B cell (primary cell): ENCODE measurements around the gene TENM3. TPM values are rescaled to one million over a fixed set of nuclear protein-coding genes. Genes with fewer than 3 reads are reported as not detected.

Experiments used
- ATAC-seq: fragments of 200-7000 bp; cut with Tn5 transposase; one replicate; pipeline ENCODE4 v1.10.0; 2021; ENCODE audit warnings: low read depth, mild to moderate bottlenecking, moderate number of reproducible peaks, moderate library complexity
- CTCF ChIA-PET: fragments of 350-600 bp; sonication (Branson Sonifier 250); formaldehyde crosslinking; loops from one replicate; lab custom pipeline; 2021; ENCODE audit warnings: antibody characterized with exemption, inconsistent platforms; lab: Charles Lee
- POLR2A ChIA-PET: fragments of 350-600 bp; sonication (Branson Sonifier 250); formaldehyde crosslinking; loops from one replicate; lab custom pipeline; 2021; ENCODE audit warnings: antibody characterized with exemption; lab: Charles Lee
- DNase-seq: peaks from one replicate; pipeline ENCODE4 v3.0.0; 2013
- H2AFZ ChIP-seq: 2 replicates; pipeline ENCODE4 v1.6.1; 2012; ENCODE audit warnings: mild to moderate bottlenecking, low read depth, low read length; ENCODE audit not compliant: insufficient read depth, poor library complexity, severe bottlenecking
- H3K27ac ChIP-seq, 2 donors: 1 replicate in 1 of 2; 2 replicates in 1 of 2; pipeline ENCODE4 v1.5.1; 2012 to 2013; ENCODE audit warnings: low read length in 2 of 2, mild to moderate bottlenecking in 2 of 2, moderate library complexity in 1 of 2
- H3K27me3 ChIP-seq, 4 experiments: fragments of 200-600 bp in 1 of 4; sonication (generic) in 1 of 4; replicated peaks in 1 of 4; 1 replicate in 2 of 4; 2 replicates in 2 of 4; pipeline versions ENCODE4 v1.6.1 to v1.7.0; 2013 to 2016; ENCODE audit warnings: low read length in 3 of 4, mild to moderate bottlenecking in 2 of 4, mixed read lengths in 1 of 4, moderate library complexity in 1 of 4; ENCODE audit not compliant: insufficient read depth in 4 of 4, control insufficient read depth in 3 of 4; ENCODE audit errors: control extremely low read depth in 1 of 4
- H3K36me3 ChIP-seq, 2 experiments: replicated peaks in 1 of 2; 1 replicate in 1 of 2; 2 replicates in 1 of 2; pipeline versions ENCODE4 v1.6.1 to v1.7.1; 2013; ENCODE audit warnings: low read length in 1 of 2; ENCODE audit not compliant: insufficient read depth in 2 of 2, control insufficient read depth in 1 of 2; ENCODE audit errors: control extremely low read depth in 1 of 2, extremely low read depth in 1 of 2
- H3K4me1 ChIP-seq, 2 donors: fragments of 200-600 bp in 1 of 2; sonication (generic) in 1 of 2; 1 replicate in 1 of 2; 2 replicates in 1 of 2; pipeline versions ENCODE4 v1.5.1 to v1.6.1; 2013 to 2017; ENCODE audit warnings: low read length in 2 of 2; ENCODE audit not compliant: control insufficient read depth in 2 of 2, insufficient read depth in 2 of 2
- H3K4me2 ChIP-seq: replicated peaks from 2 replicates; pipeline ENCODE3; 2012; ENCODE audit warnings: mild to moderate bottlenecking, low read depth, low read length; ENCODE audit not compliant: poor library complexity, severe bottlenecking
- H3K4me3 ChIP-seq, 5 experiments: fragments of 200-600 bp in 1 of 5; sonication (generic) in 1 of 5; 1 replicate in 3 of 5; 2 replicates in 2 of 5; pipeline versions ENCODE4 v1.5.1 to v1.7.0; 2011 to 2016; ENCODE audit warnings: low read length in 4 of 5, mild to moderate bottlenecking in 4 of 5, low read depth in 2 of 5, control low read depth in 1 of 5, moderate library complexity in 1 of 5; ENCODE audit not compliant: insufficient read depth in 1 of 5; ENCODE audit errors: control extremely low read depth in 1 of 5, extremely low read depth in 1 of 5
- H3K79me2 ChIP-seq: fragments of 200-600 bp; sonication (generic); one replicate; pipeline ENCODE4 v1.6.0; 2016; ENCODE audit warnings: low read length; ENCODE audit not compliant: control insufficient read depth, insufficient read depth
- H3K9ac ChIP-seq: fragments of 200-600 bp; sonication (generic); 2 replicates; pipeline ENCODE4 v1.6.1; 2017; ENCODE audit warnings: mild to moderate bottlenecking, low read length, moderate library complexity
- H3K9me3 ChIP-seq, 3 donors: one replicate each; pipeline versions ENCODE4 v1.6.1 to v1.7.1; 2013; ENCODE audit warnings: low read length in 2 of 3; ENCODE audit not compliant: control insufficient read depth in 2 of 3, insufficient read depth in 1 of 3; ENCODE audit errors: control extremely low read depth in 1 of 3
- H4K20me1 ChIP-seq: 2 replicates; pipeline ENCODE4 v1.6.0; 2012; ENCODE audit warnings: mild to moderate bottlenecking, low read length; ENCODE audit not compliant: insufficient read depth, control insufficient read depth, poor library complexity, severe bottlenecking
- H3K27ac Mint-ChIP-seq: one replicate; pipeline ENCODE4 v1.8.0; 2021; ENCODE audit warnings: mixed read lengths
- H3K27me3 Mint-ChIP-seq: one replicate; pipeline ENCODE4 v1.8.0; 2021; ENCODE audit warnings: mixed read lengths
- H3K4me1 Mint-ChIP-seq: one replicate; pipeline ENCODE4 v1.8.0; 2021; ENCODE audit warnings: mixed read lengths
- H3K4me3 Mint-ChIP-seq: one replicate; pipeline ENCODE4 v1.8.0; 2021; ENCODE audit warnings: mixed read lengths
- H3K9me3 Mint-ChIP-seq: one replicate; pipeline ENCODE4 v1.8.0; 2022; ENCODE audit warnings: mixed read lengths; ENCODE audit not compliant: insufficient read depth
- CTCF ChIP-seq: fragments of 200-600 bp; IDR thresholded peaks from one replicate; pipeline ENCODE4 v1.8.0; 2022; ENCODE audit warnings: antibody characterized with exemption, mild to moderate bottlenecking
- EZH2 ChIP-seq: IDR thresholded peaks from 2 replicates; pipeline ENCODE4 v1.6.1; 2012; ENCODE audit warnings: borderline replicate concordance, low read depth, mild to moderate bottlenecking, moderate library complexity, low read length; ENCODE audit not compliant: insufficient read depth, poor library complexity, severe bottlenecking
- WGBS: methylation state at CpG from one replicate; pipeline ENCODE4 v1.1.5; 2013; ENCODE audit warnings: missing lambda C conversion rate; ENCODE audit not compliant: insufficient coverage; 5-methylcytosine and 5-hydroxymethylcytosine counted together
- intact Hi-C: fragments of 100-400 bp; cut with micrococcal nuclease; formaldehyde crosslinking; loops from one replicate; pipeline ENCODE4 v1.10.0; 2022
- polyA plus RNA-seq: library from polyadenylated mRNA; depleted of rRNA; stranded (reverse); fragments of >200 nt; gene quantifications from 2 replicates; pipeline ENCODE4 v1.2.3, GENCODE V29; 2012
- total RNA-seq, 2 donors: library from RNA; stranded (reverse); fragments of 120-200 nt in 1 of 2; gene quantifications; 1 replicate in 1 of 2; 2 replicates in 1 of 2; pipeline versions ENCODE4 v1.2.3 to v1.2.4, GENCODE V29; 2013 to 2022

The TENM3 gene
- total and polyA plus RNA-seq, 2 donors (not counting 1 experiment from before 2014, with no cell fraction given), result not detected

DNA sequence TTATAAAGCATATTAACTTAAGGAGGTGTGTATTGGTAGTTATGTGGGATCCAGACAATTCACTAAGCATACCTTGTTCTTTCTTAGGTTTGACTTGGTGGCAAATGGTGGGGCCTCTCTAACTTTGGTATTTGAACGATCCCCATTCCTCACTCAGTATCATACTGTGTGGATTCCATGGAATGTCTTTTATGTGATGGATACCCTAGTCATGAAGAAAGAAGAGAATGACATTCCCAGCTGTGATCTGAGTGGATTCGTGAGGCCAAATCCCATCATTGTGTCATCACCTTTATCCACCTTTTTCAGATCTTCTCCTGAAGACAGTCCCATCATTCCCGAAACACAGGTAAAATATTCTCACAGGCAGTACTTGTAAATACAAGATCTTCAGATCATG lies 487.6 kb downstream of the TENM3 start:
- no CpG with 5 or more reads among the region's 3 CpGs for WGBS
- TF ChIP-seq CTCF (no peak), EZH2 (no peak)
- no peaks in the 10 kb centered on the region for H3K4me1 ChIP-seq
- ATAC-seq (no peak), DNase-seq (no peak)
- intact Hi-C loops, result no loop called here
- no peaks in the 10 kb centered on the region for H3K9me3 ChIP-seq
- H3K27ac Mint-ChIP-seq, result no peak overlapping the region
- no peak overlapping the region for H3K9ac ChIP-seq
- no peaks in the 10 kb centered on the region for H4K20me1 ChIP-seq
- H3K9me3 Mint-ChIP-seq, result no peaks in the 10 kb centered on the region
- no peak overlapping the region for H3K4me3 ChIP-seq
- CTCF ChIA-PET, result no interaction called here
- H3K79me2 ChIP-seq, result no peaks in the 10 kb centered on the region
- H3K27ac ChIP-seq, result no peak overlapping the region
- H3K4me3 Mint-ChIP-seq, result no peak overlapping the region
- POLR2A ChIA-PET, result no interaction called here
- no peak overlapping the region for H2AFZ ChIP-seq
- H3K4me2 ChIP-seq, result no peak overlapping the region
- H3K27me3 ChIP-seq, result no peaks in the 10 kb centered on the region
- no peaks in the 10 kb centered on the region for H3K27me3 Mint-ChIP-seq
- no peaks in the 10 kb centered on the region for H3K36me3 ChIP-seq
- no peaks in the 10 kb centered on the region for H3K4me1 Mint-ChIP-seq

- TF ChIP-seq CTCF (no peak), EZH2 (no peak)
- no peaks in the 10 kb centered on the region for H3K4me1 ChIP-seq
- ATAC-seq, result no peak
- H3K79me2 ChIP-seq, result no peaks in the 10 kb centered on the region
- H3K9me3 Mint-ChIP-seq, result no peaks in the 10 kb centered on the region
- H3K27ac Mint-ChIP-seq, result no peak overlapping the region
- H3K4me3 ChIP-seq, result no peak overlapping the region
- no peaks in the 10 kb centered on the region for H3K4me1 Mint-ChIP-seq
- no peak for DNase-seq
- ChIA-PET CTCF (no interaction called here), POLR2A (no interaction called here)
- no peaks in the 10 kb centered on the region for H3K36me3 ChIP-seq
- no peaks in the 10 kb centered on the region for H3K27me3 ChIP-seq
- H3K4me3 Mint-ChIP-seq, result no peak overlapping the region
- no peaks in the 10 kb centered on the region for H4K20me1 ChIP-seq
- H3K9me3 ChIP-seq, result no peaks in the 10 kb centered on the region
- no CpG with 5 or more reads among the region's 2 CpGs for WGBS
- no peak overlapping the region for H3K9ac ChIP-seq
- no peak overlapping the region for H2AFZ ChIP-seq
- H3K4me2 ChIP-seq, result no peak overlapping the region
- intact Hi-C loops, result no loop called here
- H3K27ac ChIP-seq, result no peak overlapping the region
- H3K27me3 Mint-ChIP-seq, result no peaks in the 10 kb centered on the region
These were observed 493.0 kb downstream of the TENM3 start for GRCh38 chr4:182736207-182736606.
